Measurements from ENCODE around the gene NLRC3.

Gene NLRC3

DNA sequence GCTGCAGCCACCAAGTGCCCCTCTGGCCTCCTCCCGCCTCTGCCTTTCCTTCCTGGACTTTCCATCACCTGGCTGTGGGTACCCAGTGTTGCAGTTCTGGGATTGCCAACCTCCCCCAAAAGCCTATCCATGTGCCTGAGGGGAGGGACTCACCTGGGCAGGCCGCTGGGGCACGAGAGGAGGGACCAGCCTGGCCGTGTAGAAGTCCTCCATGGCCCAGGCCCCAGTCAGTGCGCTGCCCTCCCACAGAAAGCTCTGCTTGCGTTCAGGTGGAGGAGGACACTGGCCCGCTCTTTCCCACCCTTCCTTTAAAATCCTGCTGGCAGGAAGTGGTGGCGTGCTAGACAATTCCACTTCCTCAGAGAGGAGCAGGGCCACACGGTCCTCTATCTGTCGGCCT lies 20.0 kb upstream of the NLRC3 start:
- no peak for DNase-seq

DNA sequence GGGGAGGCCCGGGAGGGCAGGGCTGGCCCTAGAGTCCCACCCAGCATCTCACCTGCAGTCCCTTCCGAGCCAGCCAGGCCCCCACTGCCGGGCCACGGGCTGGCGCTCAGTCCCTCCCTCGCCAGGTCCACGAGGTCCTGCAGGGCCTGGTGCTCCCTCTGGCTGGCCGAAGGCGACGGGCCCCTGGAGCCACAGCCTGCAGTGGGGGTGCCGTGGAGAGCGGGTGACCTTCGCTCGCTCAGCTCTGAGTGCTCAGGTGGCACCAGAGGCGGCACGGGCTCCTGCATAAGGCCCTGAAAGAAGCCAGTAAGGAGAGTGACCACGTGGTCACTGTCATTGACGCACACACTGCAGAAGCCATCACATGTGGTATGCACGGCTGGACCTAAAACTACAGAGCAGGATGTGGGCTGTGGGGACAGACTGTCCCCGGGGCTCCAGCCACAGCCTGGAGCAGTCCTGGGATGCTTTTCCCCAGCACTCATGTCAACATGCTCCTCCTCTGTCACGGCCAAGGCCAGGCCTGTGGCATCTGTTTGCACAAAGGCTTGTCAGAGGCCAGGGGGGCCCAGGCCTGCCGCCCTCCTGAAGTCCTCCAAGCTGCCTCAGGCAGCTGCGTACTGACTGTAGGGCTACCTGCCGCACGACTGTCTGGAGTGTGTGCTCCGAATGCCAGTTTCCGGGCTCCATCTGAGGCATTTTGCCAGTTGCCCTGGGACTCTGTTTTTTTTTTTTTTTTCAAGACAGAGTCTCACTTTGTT lies 19.1 kb upstream of the NLRC3 start:
- no peak for DNase-seq

More for the DNA sequence above, 20.0 kb upstream of the NLRC3 start:
- no peak for ATAC-seq

DNA sequence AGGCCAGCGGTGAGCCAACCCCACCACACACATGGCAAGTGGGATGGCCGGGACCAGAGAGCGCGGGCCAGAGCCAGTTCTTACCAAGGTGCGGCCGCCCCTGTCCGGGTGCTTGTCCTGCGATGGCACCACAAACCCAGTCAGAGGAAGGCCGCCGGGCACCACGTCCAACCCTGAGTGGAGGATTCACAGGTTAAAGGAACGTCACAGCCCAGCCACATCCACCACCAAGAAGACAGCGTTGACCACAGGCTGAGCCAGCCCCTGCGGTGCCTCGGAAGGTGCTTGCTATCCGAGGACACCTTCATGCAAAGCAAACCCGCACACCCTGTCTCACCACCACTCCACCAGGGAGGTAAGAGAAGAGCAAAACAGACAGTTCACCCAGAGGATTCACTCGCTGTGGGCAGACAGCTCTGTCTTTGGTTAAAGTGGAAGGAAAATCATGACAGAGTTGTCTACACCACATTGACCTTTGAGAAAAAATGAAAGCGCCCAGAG lies 18.4 kb upstream of the NLRC3 start:
- ATAC-seq: no peak
- DNase-seq: no peak

More for the DNA sequence above, 19.1 kb upstream of the NLRC3 start:
- ATAC-seq: no peak

DNA sequence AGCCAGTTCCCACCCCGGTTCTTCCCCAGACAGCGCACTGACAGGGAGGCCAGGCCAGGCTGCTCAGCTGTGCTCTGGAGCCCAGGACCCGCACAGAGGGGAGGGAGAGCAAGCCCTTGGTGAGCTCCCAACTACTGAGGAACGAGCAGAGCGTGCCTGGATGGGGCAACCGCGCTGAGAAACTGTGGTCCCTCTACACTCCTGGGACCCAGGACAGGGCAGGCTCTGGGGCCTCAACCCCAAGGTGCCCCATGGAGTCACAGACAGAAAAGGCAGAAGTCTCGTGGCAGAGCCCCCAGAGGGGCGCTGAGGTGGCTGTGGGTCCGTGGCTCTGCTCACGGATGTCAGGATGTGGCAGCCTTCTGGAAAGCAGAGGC lies 17.9 kb upstream of the NLRC3 start:
- no peak for ATAC-seq
- DNase-seq: no peak

DNA sequence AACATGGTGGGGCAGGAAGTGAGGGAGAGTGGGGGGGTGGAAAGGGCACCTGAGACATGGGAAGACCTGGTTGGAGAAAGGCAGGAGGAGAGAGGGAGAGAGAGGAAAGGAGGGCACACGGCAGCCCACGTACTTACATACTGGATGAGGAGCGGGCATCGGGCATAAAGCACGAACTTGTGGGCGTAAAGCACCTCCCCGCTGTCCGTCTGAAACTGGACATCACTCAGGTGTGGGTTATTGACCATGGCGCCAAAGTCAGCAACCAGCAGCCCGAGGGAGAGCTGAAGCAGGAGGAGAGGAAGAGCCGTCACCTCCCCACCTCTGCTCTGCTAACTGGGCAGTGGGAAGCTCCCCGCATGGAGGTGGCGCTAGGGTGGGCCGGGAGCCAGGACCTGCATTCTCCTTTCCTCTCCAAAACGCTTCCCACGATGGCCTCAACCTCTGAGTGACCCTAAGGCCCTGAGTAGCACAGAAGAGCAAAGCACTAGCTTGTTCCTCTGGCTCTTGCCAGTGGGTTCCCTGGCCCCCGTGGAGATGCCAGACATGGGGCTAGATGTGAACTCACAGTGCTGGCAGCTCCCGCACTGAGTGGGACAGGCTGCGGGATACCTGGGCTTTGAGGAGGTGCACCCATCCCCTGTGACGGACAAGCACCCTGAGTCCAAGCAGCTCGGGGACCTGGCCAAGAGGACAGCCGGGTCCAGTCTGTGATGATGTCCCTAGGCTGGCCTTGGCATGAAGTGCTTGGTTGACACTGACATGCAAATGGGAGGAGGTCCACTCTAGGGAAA lies 17.3 kb upstream of the NLRC3 start:
- DNase-seq: no peak
- no peak for ATAC-seq

DNA sequence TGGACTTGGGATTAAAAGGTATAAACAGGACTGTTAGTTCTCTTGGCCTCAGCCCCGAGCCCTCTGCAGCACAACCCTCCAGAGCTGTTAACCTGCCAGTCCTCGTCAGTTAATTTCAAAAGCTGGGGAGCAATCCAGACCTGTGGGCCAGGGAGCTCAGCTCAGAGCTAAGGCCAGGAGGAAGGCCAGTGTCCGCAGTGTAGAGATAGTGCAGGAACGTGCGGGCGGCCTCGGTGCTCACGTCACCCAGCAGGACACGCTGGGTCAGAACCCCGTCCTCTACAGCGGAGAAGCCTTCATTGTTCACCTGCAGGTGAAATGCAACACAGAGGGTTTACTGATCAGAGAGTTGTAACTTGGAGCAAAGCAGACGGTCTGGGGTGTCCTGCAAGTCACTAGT lies 15.4 kb upstream of the NLRC3 start:
- ATAC-seq: no peak
- DNase-seq: no peak

DNA sequence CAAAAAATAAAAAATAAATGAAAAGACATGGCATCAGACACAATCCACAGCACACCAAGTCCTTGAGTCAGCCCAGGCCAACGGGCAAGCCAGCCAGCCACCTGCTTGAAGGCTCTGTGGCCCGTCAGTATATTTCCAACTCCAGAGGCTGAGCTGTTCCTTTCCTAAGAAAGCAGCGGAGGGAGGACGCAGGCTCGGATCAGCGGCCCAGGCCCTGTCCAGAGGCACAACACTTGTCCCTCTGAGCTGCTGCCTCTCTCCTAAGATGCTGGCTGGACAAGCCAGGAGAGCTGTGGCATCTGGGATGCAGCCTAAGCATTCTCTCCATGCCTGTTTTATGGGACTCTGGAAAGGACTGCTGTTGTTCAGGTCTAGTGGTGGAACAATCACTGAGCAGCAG lies 14.8 kb upstream of the NLRC3 start:
- DNase-seq: no peak

DNA sequence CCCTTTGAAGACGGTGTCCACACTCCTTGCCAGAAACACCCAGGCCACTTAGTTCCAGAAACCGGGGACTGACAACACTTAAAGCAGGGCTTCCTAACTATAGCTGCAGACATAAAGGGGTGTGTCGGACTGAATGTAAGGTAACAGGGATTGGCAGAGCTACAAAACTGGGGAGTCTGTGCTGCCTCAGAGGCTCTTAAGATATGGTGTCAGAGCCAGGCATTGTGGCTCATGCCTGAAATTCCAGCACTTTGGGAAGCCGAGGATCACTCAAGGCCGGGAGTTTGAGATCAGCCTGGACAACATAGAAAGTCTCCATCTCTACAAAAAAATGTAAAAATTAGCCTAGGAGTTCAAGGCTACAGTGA lies 14.2 kb upstream of the NLRC3 start:
- ATAC-seq (no peak), DNase-seq (no peak)

More for the DNA sequence above, 14.8 kb upstream of the NLRC3 start:
- no peak for ATAC-seq

DNA sequence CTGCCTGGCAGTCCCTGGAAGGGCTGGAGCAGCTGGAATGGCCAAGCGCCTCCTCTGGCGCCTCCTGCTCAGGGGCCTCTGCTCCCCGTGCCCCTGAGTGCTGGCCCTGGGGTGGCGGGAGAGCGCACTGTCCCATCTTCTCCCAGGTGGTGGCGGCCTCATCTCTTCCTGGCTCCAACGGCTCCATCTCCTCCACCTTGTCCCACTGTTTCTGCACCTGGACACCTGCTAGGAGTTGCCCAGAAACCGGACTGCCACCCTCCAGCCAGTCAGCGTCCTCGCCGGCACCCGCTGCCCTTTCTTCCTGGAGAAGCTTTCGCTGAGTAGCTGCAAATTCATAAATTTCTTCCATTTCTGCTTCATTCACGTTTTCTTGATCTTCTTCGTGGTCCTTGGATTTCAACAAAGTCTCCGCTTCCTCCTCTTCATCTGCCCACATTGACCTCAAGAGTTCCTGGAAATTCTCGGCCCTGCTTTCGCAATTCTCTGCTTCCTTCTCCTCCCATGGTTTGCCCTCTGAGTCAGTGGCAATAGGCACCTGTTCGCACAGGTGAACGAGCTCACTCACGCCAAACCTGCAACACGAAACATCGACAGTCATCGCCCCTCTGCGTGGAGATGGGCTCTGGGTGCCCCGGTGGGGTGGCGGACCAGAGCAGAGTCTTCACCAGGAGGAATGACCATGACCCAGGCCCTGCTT lies 13.7 kb upstream of the NLRC3 start:
- no peak for DNase-seq

DNA sequence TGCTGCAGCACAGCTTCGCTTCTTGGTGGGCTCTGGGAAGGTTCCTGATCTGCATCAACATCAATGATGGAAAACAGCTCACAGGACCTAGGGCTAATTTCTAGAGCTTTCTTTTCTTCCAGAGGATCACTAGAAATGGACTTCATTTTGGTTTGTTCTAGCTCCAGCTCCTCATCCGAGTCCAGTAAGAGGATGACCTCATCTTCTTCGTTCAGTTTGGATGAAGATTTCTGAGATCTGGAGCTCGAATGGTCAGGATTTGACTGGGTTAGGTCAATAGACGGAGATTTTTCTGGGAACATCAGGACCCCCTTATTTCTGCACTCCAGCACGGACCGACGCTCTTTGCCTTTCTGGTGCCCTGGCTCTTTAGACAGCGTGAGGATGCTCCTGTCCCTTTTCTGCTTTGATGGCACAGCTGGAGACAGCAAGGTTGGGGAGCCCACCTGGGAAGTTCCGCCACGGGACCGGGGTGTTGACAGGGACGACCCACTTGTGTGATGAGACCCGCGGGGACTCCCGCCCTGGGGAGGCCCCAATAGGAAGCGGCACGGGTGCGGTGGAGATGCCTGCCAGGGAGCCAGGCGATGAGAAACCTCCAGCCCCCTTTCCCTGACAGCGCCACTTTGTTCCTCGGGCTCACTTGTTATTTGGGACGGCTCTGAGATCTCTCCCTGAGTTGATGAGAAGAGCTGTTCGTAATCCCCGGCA lies 12.9 kb upstream of the NLRC3 start:
- DNase-seq (no peak), ATAC-seq (no peak)

More for the DNA sequence above, 13.7 kb upstream of the NLRC3 start:
- ATAC-seq: no peak

DNA sequence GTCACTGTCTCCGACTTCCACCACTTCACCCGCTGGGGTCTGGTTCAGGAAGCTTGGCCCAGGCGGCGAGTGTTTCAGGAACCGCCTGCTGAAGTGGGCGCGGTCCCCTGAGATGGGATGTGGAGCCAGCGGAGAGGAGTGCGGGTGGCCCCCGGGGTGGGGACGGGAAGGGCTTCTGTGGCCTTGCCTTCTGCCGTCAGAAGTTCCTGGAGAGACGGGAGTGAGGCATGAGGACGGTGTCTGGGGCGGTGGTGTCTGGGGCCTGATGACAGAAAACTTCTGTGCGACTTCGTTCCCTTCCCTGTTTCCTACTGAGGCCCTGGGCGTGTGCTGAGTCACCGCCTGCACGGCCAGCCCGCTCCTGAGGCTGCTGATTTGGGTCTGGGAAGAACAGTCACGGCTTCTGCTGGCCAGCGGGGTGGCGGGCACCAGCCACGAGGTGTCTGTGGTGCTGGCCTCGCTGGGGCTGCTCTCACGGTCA lies 12.3 kb upstream of the NLRC3 start:
- ATAC-seq: no peak

DNA sequence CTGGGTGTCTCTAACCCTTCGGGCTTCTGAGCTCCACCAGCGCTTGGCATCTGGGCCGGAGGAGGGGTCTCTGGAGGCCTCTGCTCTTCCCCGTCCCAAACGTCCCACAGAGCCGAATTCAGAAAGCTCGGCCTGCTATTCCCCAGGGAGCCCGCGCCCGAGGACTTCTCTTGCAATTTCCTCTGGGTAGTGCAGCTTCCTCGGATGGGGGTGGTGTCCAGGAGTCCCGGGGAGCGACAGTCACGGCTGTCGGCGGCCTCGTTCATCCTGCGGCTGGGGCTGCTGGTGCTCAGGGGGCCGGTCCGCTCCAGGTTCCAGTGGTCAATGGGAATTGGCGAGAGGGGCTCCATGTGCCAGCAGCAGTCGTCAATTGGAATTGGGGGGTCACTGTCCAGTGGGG lies 11.8 kb upstream of the NLRC3 start:
- ATAC-seq (no peak), DNase-seq (no peak)

More for the DNA sequence above, 12.3 kb upstream of the NLRC3 start:
- no peak for DNase-seq

DNA sequence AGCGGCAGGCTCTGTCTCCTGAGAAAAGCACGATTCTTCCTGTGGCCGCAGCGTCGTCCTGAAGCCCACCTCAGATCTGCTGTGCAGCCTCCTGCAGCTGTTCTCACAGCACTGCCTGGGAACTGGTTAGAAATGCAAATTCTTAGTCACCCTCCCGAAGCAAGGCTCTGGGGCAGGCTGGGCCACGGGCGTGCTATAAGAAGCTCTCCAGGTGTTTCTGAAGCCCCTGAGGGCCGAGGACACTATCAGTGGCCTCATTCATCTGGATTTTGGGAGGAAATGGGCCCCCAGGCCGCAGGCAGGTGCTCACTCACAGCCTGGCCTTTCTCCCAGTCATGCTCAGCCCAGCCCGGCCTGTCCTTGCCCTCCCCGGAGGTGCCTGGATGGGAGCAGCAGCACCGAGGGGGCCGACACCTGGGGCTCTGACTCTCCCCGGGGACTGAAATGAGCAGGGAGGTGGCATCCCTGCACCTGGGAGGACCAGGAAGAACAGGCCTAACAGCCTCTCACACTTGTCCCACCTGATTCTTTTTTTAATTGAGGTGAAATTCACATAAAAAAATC lies 10.4 kb upstream of the NLRC3 start:
- ATAC-seq (no peak), DNase-seq (no peak)

DNA sequence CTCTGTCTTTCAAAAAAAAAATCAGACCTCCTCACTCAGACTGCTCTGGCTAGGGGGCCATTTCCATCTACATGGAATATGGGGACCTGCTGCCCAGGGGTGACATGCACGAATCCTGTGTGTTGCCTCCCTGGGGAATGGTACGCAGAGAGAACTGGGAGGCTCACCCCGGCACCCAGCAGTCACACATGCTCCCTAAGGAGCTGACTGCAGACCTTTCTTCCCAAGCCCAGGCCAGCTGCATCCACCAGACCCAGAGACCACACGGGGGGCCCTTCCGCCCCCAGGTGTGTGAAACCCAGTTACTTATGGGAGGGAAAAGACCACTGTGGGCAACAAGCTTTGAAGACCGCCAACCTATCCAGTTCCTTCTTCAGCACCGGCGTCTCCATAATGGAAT lies 7.2 kb upstream of the NLRC3 start:
- no peak for DNase-seq
- no peak for ATAC-seq

DNA sequence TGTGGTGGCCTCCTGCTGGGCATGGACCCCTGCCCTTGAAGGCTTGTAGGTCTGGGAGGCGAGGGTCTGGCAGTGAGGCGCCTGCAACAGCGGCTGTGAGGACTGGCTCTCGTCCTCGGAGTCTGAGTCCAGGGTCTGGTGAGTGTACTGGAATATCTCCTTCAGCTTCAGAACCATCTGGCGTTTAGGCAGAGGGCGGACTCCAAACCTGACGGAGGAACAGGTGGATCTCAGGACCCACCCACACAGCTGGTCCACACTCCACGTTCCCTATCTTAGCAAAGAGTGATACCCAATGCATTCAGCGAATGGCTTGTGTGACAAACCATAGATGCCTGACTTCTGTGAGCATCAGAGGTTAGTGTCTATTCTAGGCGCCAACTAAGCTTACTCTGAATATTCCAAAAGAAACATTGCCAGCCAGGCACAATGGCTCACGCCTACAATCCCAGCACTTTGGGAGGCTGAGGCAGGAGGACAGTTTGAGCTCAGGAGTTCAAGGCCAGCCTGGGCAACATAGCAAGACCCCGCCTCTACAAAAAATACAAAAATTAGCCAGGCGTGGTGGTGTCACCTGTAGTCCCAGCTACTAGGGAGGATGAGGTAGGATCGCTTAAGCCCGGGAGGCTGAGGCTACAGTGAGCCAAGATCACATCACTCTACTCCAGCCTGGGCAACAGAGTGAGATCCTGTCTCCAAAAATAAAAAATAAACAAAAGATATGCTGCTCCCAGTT lies 6.3 kb upstream of the NLRC3 start:
- DNase-seq: no peak
- ATAC-seq: no peak

DNA sequence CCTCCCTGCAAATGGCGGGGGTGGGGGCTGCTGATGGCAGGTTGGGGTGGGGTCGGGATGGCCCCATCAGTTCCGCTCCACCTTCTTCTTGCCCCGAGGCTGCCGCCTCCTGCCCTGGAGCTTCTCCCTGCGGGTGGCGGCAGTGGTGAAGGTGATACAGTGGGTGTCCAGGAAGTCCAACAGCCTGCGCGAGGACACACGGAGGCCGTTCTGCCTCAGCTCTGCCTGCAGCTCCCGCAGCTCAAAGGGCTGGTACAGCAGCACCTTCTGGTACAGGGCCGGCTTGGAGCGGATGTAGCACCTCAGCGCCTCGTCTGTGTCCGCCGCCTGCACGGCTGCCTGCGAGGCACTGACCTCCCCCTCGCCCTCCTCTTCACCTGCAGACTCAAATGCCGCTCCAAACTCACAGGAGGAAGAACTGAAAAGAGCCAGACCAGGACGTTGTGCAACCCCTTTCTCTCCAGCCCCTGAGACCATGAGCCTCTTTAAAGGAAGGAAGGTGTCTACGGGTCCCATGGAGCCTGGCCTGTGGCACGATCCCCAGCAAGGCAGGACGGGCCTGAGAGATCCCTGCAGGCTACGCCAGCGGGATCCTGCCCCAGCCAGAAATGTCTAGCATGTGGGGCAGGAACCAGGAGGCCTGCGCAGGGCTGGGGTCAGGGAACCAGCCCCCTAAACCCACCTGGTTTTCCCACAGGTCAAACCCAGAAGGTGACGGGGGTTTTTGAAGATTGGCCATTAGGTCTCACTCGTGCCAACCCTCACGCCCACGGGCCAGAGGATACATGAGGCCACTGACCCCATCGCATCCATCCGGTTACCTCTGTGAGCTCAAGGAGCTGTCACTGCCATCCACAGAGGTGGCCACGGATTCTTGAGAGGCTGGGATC lies 5.3 kb upstream of the NLRC3 start:
- ATAC-seq (no peak), DNase-seq (no peak)

DNA sequence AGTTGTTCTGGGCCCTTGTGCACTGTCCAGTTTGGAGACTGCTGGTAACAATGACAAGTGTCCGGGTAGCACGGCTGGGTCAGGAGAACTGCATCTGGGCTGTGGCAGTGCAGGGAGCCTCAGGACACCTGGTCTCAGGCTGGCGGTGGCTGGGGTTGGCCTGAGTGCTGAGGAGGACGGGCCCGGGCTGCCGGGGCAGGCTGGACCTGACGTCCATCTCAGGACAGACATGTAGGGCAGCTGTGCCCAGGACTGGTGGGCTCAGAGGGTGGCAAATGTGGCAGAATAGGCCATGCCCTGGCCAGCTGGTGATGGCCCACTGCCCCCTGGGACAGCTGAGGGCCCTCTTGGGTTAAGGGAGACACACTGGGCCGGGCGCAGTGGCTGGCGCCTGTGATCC lies 4.2 kb upstream of the NLRC3 start:
- no peak for ATAC-seq
- no peak for DNase-seq

DNA sequence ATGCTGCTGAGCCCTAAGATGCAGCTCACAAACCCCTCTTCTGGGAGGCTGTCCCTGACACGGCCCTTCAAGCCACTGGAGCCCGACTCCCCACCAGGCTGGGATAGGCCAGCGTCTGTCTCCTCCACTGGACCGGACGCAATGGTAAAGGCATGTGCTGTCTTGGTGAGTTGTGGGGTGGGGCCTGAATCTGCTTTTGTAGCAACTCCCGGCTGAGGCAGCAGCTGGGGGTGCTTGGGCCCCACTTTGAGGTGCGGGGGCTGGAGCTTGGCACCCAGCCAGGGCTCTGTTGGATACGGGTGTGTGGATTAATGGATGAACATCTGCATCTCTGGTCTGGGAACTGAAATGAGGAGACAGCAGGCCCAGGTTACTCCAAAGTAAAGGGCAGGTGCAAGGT lies 3.5 kb upstream of the NLRC3 start:
- DNase-seq: no peak
- no peak for ATAC-seq

DNA sequence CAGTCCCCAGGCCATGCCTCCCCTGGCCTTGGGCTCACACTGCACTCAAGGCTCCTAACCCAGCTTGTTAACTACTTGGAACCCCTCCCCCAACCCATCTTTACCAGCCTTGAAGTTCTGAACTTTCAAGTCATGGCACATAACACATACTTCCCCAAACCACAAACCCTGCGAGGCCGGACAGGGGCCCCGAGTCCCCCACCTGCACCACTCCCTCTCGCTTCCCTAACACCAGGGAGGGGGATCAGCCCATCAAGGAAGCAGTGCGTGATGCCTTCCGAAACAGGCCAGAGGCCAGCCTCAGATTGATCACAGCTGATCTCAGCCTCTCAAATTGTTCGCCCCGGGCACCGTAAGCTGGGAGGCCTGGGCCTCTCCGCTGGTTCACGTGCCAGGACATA lies 3.0 kb upstream of the NLRC3 start:
- no peak for DNase-seq
- no peak for ATAC-seq

DNA sequence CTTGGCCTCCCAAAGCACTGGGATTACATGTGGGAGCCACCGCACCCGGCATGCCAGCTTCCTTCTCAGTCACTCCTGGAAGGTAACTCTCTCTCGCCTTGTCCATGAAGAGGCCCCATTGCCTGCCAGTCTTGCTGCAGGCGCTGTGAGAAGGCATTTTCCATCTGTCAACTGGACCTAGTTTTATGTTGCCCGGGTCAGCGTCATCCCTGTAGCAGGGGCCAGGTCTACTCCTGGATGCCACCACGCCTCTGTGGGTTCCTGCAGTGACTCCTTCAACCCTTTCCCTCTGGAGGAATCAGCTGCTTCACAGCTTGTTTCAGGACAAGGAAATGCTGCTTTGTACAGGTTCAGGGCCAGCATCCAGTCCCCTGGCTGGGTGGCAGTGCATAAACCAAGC lies 2.6 kb upstream of the NLRC3 start:
- no peak for ATAC-seq

More for the DNA sequence above, 2.6 kb upstream of the NLRC3 start:
- no peak for DNase-seq

All from stimulated activated naive CD8-positive, alpha-beta T cell treated with anti-CD3 and anti-CD28 coated beads, Interleukin-15, Interleukin-2, amounts not matched to agents 100 U/mL and 50 U/mL, for 24 hours (primary cell).